ENCODE results near the gene CPT1B.
"Not testable (repeated sequence)": the region's sequence is repeated elsewhere in the genome, so short reads cannot be mapped to it uniquely, and the experiment has no call there.

Gene CPT1B

GRCh38 chr22:50624347-50625130, 46.3 kb upstream of the CPT1B start:
- TF ChIP-seq, protein P1, sequence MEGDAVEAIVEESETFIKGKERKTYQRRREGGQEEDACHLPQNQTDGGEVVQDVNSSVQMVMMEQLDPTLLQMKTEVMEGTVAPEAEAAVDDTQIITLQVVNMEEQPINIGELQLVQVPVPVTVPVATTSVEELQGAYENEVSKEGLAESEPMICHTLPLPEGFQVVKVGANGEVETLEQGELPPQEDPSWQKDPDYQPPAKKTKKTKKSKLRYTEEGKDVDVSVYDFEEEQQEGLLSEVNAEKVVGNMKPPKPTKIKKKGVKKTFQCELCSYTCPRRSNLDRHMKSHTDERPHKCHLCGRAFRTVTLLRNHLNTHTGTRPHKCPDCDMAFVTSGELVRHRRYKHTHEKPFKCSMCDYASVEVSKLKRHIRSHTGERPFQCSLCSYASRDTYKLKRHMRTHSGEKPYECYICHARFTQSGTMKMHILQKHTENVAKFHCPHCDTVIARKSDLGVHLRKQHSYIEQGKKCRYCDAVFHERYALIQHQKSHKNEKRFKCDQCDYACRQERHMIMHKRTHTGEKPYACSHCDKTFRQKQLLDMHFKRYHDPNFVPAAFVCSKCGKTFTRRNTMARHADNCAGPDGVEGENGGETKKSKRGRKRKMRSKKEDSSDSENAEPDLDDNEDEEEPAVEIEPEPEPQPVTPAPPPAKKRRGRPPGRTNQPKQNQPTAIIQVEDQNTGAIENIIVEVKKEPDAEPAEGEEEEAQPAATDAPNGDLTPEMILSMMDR (IDR thresholded peaks at IDR 0.05; ENCODE audit: control insufficient read depth, insufficient read depth, low read depth, low read length, missing control alignments) = no peak
- DNase-seq (ENCODE audit: low read depth) = no peak
- no peak overlapping the region for H3K4me3 ChIP-seq (ENCODE audit: control insufficient read depth, low read depth, low read length)

- no peak for DNase-seq (ENCODE audit: low read depth)
- no peak overlapping the region for H3K4me3 ChIP-seq (ENCODE audit: control insufficient read depth, low read depth, low read length)
- TF ChIP-seq, protein P1 (IDR thresholded peaks at IDR 0.05; ENCODE audit: control insufficient read depth, insufficient read depth, low read depth, low read length, missing control alignments) = no peak
Observed at GRCh38 chr22:50622723-50623327, 44.6 kb upstream of the CPT1B start.

DNA sequence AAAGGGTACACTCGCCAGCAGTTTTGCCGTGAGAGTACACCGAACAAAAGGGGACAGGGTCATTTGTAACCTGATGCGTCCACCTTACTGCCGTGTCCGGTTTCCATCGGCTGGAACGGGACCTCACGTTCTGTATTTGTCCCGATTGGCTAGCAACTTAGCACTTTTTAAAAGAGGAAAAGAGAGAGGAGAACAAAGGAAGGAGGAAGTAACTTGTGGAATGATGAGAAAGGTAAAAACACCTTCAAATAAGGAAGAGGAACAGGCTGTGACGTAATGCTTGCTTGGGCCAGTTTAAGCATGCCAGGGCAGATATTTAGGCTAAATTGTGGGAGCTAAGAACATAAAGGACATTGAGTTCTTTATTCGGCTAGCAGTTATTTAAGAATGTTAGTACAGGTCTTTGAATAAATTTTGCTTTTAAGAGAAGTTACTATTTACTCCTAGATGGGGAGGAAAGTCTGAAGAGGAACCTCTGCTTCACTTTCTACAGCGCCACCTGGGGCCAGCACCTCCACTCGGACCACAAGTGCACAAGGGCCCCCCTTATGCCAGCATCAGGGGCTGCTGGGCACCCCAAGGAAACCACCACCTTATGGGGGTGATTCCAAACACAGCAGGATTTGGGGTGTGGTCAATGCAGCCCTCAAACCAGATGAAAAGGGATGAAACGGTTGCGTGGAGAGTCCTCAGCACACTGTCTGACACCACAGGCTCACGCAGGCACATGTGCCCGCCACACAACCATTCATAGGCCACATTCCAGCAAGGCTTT, 43.9 kb upstream of the CPT1B start:
- TF ChIP-seq, protein P1 (IDR thresholded peaks at IDR 0.05; ENCODE audit: control insufficient read depth, insufficient read depth, low read depth, low read length, missing control alignments) = peak; percentile 27
- no peak for DNase-seq (ENCODE audit: low read depth)
- H3K4me3 ChIP-seq (ENCODE audit: control insufficient read depth, low read depth, low read length) = no peak overlapping the region

DNA sequence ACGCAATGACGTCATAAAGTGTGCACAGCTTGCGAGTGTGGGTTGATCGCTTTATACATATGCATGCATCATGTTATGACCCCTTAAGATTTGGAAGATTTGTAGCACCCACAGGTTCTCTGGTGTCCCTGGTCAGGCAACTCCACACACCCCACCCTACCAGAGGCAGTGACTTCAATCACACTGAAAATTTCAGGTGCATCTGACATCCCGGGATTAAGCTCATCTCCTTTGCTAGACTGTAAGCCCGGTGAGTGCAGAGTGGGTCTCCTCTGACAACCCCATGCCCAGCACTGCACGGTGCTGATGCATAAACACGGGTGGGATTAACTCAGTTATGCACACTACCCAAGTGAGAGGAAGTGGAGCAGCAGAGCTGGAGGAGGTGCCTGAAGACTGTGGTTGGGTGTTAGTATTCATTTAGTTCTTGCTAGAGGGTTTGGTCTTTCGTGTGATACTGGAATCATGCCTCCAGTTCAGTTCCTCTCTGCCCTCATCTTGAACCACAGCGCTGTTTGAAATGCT, 43.2 kb upstream of the CPT1B start:
- no peak for DNase-seq (ENCODE audit: low read depth)
- no peak overlapping the region for H3K4me3 ChIP-seq (ENCODE audit: control insufficient read depth, low read depth, low read length)
- TF ChIP-seq, protein P1 (IDR thresholded peaks at IDR 0.05; ENCODE audit: control insufficient read depth, insufficient read depth, low read depth, low read length, missing control alignments) = no peak

- no peak for DNase-seq (ENCODE audit: low read depth)
- TF ChIP-seq, protein P1 (IDR thresholded peaks at IDR 0.05; ENCODE audit: control insufficient read depth, insufficient read depth, low read depth, low read length, missing control alignments) = no peak
- H3K4me3 ChIP-seq (ENCODE audit: control insufficient read depth, low read depth, low read length) = no peak overlapping the region
Observed at GRCh38 chr22:50620593-50621355, 42.5 kb upstream of the CPT1B start.

- H3K4me3 ChIP-seq (ENCODE audit: control insufficient read depth, low read depth, low read length); DNase-seq (ENCODE audit: low read depth): not testable (repeated sequence)
Observed at GRCh38 chr22:50614296-50614695, 36.1 kb upstream of the CPT1B start.

Data from AG09309 (cell line).